Panc1 (cell line): Measurements from ENCODE around the gene C12orf76. TPM values are rescaled to one million over a fixed set of nuclear protein-coding genes. Genes with fewer than 3 reads are reported as not detected.

ENCODE experiments used
- ATAC-seq: fragments of 200-7000 bp; cut with Tn5 transposase; 2 replicates; pipeline ENCODE4 v1.9.1; 2020; ENCODE audit warnings: mild to moderate bottlenecking, moderate library complexity
- BruUV-seq: library from RNA; stranded (reverse); fragments of 400-500 nt; replicated peaks from 2 replicates; lab custom pipeline; 2021; lab: Mats Ljungman, UMichigan
- CTCF ChIA-PET: fragments of 300-600 bp; sonication (Branson Sonifier 250); formaldehyde crosslinking; loops from one replicate; lab custom pipeline; 2022; ENCODE audit warnings: antibody characterized with exemption; lab: Charles Lee
- POLR2A ChIA-PET: fragments of 300-600 bp; sonication (Branson Sonifier 250); formaldehyde crosslinking; loops from one replicate; lab custom pipeline; 2022; ENCODE audit warnings: antibody characterized with exemption; lab: Charles Lee
- DNase-seq: peaks from one replicate; pipeline ENCODE4 v3.0.0-alpha.2; 2010; ENCODE audit warnings: low read depth, low spot score
- H3K27ac ChIP-seq: 2 replicates; pipeline ENCODE4 v1.5.1; 2011; ENCODE audit warnings: mild to moderate bottlenecking, low read length, inconsistent platforms
- H3K27me3 ChIP-seq: fragments of 200-500 bp; sonication (Bioruptor generic); 2 replicates; pipeline ENCODE4 v1.6.0; 2014; ENCODE audit warnings: low read length, inconsistent platforms; ENCODE audit not compliant: control insufficient read depth, insufficient read depth
- H3K36me3 ChIP-seq: fragments of 200-500 bp; sonication (Bioruptor generic); 2 replicates; pipeline ENCODE4 v1.5.1; 2014; ENCODE audit warnings: inconsistent platforms, mild to moderate bottlenecking, low read length, moderate library complexity; ENCODE audit not compliant: control insufficient read depth, insufficient read depth
- H3K4me1 ChIP-seq: 2 replicates; pipeline ENCODE4 v1.5.1; 2011; ENCODE audit warnings: inconsistent platforms, mild to moderate bottlenecking, low read length, moderate library complexity; ENCODE audit not compliant: control insufficient read depth, insufficient read depth
- H3K4me3 ChIP-seq, 2 experiments: 2 replicates each; pipeline ENCODE4 v1.5.1; 2011 to 2012; ENCODE audit warnings: low read depth in 2 of 2, low read length in 2 of 2, mild to moderate bottlenecking in 2 of 2, inconsistent platforms in 1 of 2, moderate library complexity in 1 of 2
- H3K9me3 ChIP-seq: fragments of 200-500 bp; sonication (Bioruptor generic); 2 replicates; pipeline ENCODE4 v1.5.1; 2014; ENCODE audit warnings: low read depth, mild to moderate bottlenecking, inconsistent platforms, low read length, moderate library complexity; ENCODE audit not compliant: control insufficient read depth, insufficient read depth
- CTCF ChIP-seq: fragments of 450-650 bp; IDR thresholded peaks from 2 replicates; pipeline ENCODE4 v1.5.1; 2017; ENCODE audit warnings: mild to moderate bottlenecking
- POLR2AphosphoS5 ChIP-seq: IDR thresholded peaks from 2 replicates; pipeline ENCODE4 v1.6.1; 2012; ENCODE audit warnings: mild to moderate bottlenecking, low read depth, low read length, moderate library complexity
- SIN3A ChIP-seq: IDR thresholded peaks from 2 replicates; pipeline ENCODE4 v1.6.1; 2012; ENCODE audit warnings: low read depth, mild to moderate bottlenecking, low read length, moderate library complexity, borderline replicate concordance; ENCODE audit not compliant: insufficient read depth
- TCF7L2 ChIP-seq: IDR thresholded peaks from 2 replicates; pipeline ENCODE4 v1.6.1; 2011; ENCODE audit warnings: mild to moderate bottlenecking, low read depth, low read length, inconsistent platforms
- in situ Hi-C: cut with HindIII; loops from 2 replicates; pipeline ENCODE4 v1.10.0; 2016; ENCODE audit warnings: low sequenced_read_pairs, low pct_unique_long_range_greater_than_20kb
- intact Hi-C: fragments of 100-400 bp; cut with micrococcal nuclease; formaldehyde crosslinking; loops from one replicate; pipeline ENCODE4 v1.10.0; 2022; ENCODE audit not compliant: unreplicated experiment
- total RNA-seq: library from RNA; stranded (reverse); gene quantifications from one replicate; pipeline ENCODE4 v1.2.1, GENCODE V29; 2021; ENCODE audit not compliant: unreplicated experiment

C12orf76 gene
- total RNA-seq, 1 experiment from 2014 or later: 13.6 TPM

DNA sequence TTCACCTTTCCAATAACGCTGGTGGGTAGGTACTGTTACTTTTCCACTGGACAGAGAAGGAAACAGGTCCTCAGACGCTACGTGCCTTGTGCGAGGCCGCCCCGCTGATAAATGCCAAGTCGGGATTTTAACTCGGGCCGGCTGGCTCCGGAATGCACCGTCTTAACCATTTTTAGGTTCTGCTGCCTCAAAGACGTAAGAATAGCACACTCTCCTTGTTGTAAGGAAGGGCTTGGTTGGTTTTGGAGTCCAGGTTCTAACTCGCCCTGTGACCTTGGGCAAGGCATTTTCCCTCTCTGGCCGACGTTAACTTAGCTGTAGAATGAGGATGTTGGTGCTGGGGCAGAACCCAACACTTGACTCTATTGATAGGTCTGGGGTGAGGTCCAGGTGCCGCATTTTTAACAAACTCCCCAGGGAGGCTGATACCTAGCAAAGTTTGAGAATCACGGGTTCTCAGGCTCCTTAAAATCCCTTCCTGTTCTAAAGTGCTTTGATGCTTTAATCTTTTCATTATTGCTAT, 48.3 kb downstream of the C12orf76 start:
- POLR2A ChIA-PET: no interaction called here
- BruUV-seq: TSS peak; percentile 76

DNA sequence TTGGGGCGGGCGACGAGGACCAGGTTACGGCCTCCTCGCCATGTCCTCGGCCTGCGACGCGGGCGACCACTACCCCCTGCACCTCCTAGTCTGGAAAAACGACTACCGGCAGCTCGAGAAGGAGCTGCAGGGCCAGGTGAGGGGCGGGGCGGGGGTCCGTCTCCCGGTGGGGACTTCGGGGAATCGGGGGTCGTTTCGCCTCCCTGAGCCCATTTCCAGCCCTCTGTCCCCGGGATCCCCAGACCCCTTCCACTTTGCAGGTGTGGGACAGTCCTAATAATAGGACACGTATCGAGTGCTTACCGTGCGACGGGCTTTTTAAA, 48.7 kb downstream of the C12orf76 start:
- no peak for ATAC-seq
- in situ Hi-C loops: no loop called here
- ChIA-PET POLR2A (no interaction called here), CTCF (no interaction called here)
- peak overlapping the region; percentile 71 to 84 for H3K4me3 ChIP-seq
- intact Hi-C loops: no loop called here
- no peak for TF ChIP-seq TCF7L2
- TF ChIP-seq POLR2AphosphoS5: no peak
- no peaks in the 10 kb centered on the region for H3K27me3 ChIP-seq
- BruUV-seq: no TSS peak
- peaks cover 2% of the 10 kb centered on the region; the same call in 1 of the 2 replicates for H3K36me3 ChIP-seq
- peaks cover 20% of the 10 kb centered on the region for H3K4me1 ChIP-seq
- peak overlapping the region; percentile 70 for H3K27ac ChIP-seq
- H3K9me3 ChIP-seq: no peaks in the 10 kb centered on the region
- DNase-seq: no peak

More for the DNA sequence above, 48.3 kb downstream of the C12orf76 start:
- peak overlapping the region; percentile 71 to 84 for H3K4me3 ChIP-seq
- H3K27me3 ChIP-seq: no peaks in the 10 kb centered on the region
- in situ Hi-C loops: no loop called here
- CTCF ChIA-PET: no interaction called here
- DNase-seq: no peak
- peak overlapping the region; percentile 70 for H3K27ac ChIP-seq
- H3K4me1 ChIP-seq: peaks cover 16% of the 10 kb centered on the region
- peaks cover 2% of the 10 kb centered on the region; the same call in 1 of the 2 replicates for H3K36me3 ChIP-seq
- intact Hi-C loops: no loop called here
- no peaks in the 10 kb centered on the region for H3K9me3 ChIP-seq
- no peak for ATAC-seq
- TF ChIP-seq CTCF: no peak

DNA sequence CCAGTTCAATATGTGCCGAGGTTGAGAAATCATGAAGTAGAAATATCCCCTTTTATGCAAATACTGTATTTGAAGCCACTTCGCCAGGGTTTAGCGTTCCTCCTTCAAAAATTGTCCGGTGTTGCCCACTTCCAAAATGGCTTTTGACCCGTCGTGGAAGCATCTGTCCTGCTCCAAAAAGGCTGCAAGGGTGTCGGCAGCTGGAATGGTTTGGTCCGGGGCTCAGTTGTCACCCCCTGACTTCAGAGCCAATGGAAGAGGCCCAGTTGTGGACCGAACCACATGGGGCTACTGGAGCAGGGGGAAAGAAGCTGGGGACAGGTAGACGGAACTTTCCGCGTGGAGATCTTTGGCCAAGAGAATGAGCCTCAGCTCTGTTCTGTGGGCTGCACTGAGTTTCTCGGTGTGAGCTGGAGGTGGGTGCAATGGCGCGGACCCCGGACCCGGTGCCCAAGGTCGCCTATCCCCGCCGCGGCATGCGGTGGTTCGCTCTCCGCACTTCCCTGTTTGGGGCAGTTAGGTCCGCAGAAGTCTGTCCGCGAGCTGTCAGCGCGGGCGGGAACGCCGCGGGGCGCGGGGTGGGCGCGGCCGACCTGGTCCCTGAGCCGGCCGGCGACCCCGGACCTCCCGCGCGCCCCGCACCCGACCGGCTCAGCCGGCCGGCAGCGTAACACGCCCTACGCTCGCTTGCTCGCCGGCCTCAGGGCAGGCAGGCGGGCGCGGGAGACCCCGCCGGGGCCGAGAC, 49.2 kb downstream of the C12orf76 start, which contains the start of gene ANKRD13A:
Gene ANKRD13A, plus strand, starts transcription at position 527 of the 745 bp plus-strand sequence. CDS start 259 bp downstream, outside the sequence.
- Histone ChIP-seq H3K27ac (peak within 1 kb of the TSS; percentile 90), H3K4me3 (peak within 1 kb of the TSS; percentile 71 to 84), H3K4me1 (peaks cover 25% of the 10 kb centered on the region), H3K27me3 (no peaks in the 10 kb centered on the region), H3K36me3 (peaks cover 2% of the 10 kb centered on the region; the same call in 1 of the 2 replicates), H3K9me3 (no peaks in the 10 kb centered on the region)
- TF ChIP-seq SIN3A: no peak; the same call in none of the 2 replicates
- TF ChIP-seq TCF7L2: peak; percentile 90
- TF ChIP-seq POLR2AphosphoS5: peak; percentile 71
- no TSS peak for BruUV-seq
- POLR2A ChIA-PET: no interaction called here
- DNase-seq: peak; percentile 75
- peak; percentile 88 for ATAC-seq
- in situ Hi-C loops: no loop called here
- CTCF ChIA-PET: interaction anchor here (0.6 kb wide), 2 partner anchors 22 to 432 kb away, joined by 4 to 5 read pairs; no protein-coding TSS in a partner anchor
- intact Hi-C loops: no loop called here
